PC-9 (cell line): ENCODE results near the gene COLGALT1. TPM values are rescaled to one million over a fixed set of nuclear protein-coding genes. Genes with fewer than 3 reads are reported as not detected.

Source experiments
- BruUV-seq: library from RNA; stranded (reverse); fragments of 400-500 nt; replicated peaks from 2 replicates; lab custom pipeline; 2021; lab: Mats Ljungman, UMichigan
- CTCF ChIA-PET: fragments of 300-600 bp; sonication (Branson Sonifier 250); formaldehyde crosslinking; loops from one replicate; lab custom pipeline; 2022; ENCODE audit warnings: antibody characterized with exemption; lab: Charles Lee
- POLR2A ChIA-PET: fragments of 300-600 bp; sonication (Branson Sonifier 250); formaldehyde crosslinking; loops from one replicate; lab custom pipeline; 2022; ENCODE audit warnings: antibody characterized with exemption; ENCODE audit not compliant: unreplicated experiment; lab: Charles Lee
- DNase-seq, 2 experiments: peaks; one replicate each; pipeline versions ENCODE4 v3.0.0 to v3.0.0-alpha.2; 2015 to 2022; ENCODE audit warnings: mixed read lengths in 1 of 2
- H2AFZ ChIP-seq: fragments of 200-600 bp; sonication (generic); 2 replicates; pipeline ENCODE4 v1.8.1; 2017; ENCODE audit warnings: antibody characterized with exemption
- H3F3A ChIP-seq: fragments of 200-600 bp; sonication (generic); 2 replicates; pipeline ENCODE4 v1.8.1; 2017; ENCODE audit warnings: antibody characterized with exemption, mild to moderate bottlenecking, low read depth; ENCODE audit not compliant: insufficient read depth
- H3K27ac ChIP-seq: fragments of 200-600 bp; sonication (generic); 2 replicates; pipeline ENCODE4 v1.6.1; 2016; ENCODE audit warnings: mixed run types
- H3K27me3 ChIP-seq: fragments of 200-600 bp; sonication (generic); 2 replicates; pipeline ENCODE4 v1.6.1; 2016; ENCODE audit warnings: low read depth, mixed run types; ENCODE audit not compliant: insufficient read depth
- H3K36me3 ChIP-seq: fragments of 200-600 bp; sonication (generic); 2 replicates; pipeline ENCODE4 v1.6.1; 2016; ENCODE audit warnings: low read depth, mixed run types
- H3K4me1 ChIP-seq: fragments of 200-600 bp; sonication (generic); replicated peaks from 2 replicates; pipeline ENCODE4 v1.6.1; 2016; ENCODE audit warnings: mixed run types; ENCODE audit not compliant: insufficient read depth
- H3K4me2 ChIP-seq: fragments of 200-600 bp; sonication (generic); 2 replicates; pipeline ENCODE4 v1.6.1; 2017; ENCODE audit warnings: mixed run types
- H3K4me3 ChIP-seq: fragments of 200-600 bp; sonication (generic); 2 replicates; pipeline ENCODE4 v1.6.1; 2016; ENCODE audit warnings: mixed run types
- H3K79me2 ChIP-seq: fragments of 200-600 bp; sonication (generic); 2 replicates; pipeline ENCODE4 v1.6.1; 2017; ENCODE audit warnings: low read depth, mixed run types
- H3K9me2 ChIP-seq: fragments of 200-600 bp; sonication (generic); 2 replicates; pipeline ENCODE4 v1.8.1; 2017; ENCODE audit warnings: mild to moderate bottlenecking; ENCODE audit not compliant: insufficient read depth
- H3K9me3 ChIP-seq: fragments of 200-600 bp; sonication (generic); 2 replicates; pipeline ENCODE4 v1.8.1; 2016; ENCODE audit warnings: low read depth; ENCODE audit not compliant: insufficient read depth
- H4K20me1 ChIP-seq: fragments of 200-600 bp; sonication (generic); 2 replicates; pipeline ENCODE4 v1.8.1; 2017; ENCODE audit not compliant: insufficient read depth
- EZH2 ChIP-seq: fragments of 200-600 bp; sonication (generic); IDR thresholded peaks from 2 replicates; pipeline ENCODE4 v1.8.0; 2017; ENCODE audit warnings: antibody characterized with exemption, low read depth
- intact Hi-C: fragments of 100-400 bp; cut with micrococcal nuclease; formaldehyde crosslinking; loops from one replicate; pipeline ENCODE4 v1.10.0; 2022; ENCODE audit not compliant: unreplicated experiment
- total RNA-seq: library from RNA; stranded (reverse); gene quantifications from 2 replicates; pipeline ENCODE4 v1.2.3, GENCODE V29; 2021
- TF ChIP-seq, protein P1 (sequence below): fragments of 200-600 bp; sonication (generic); conservative IDR thresholded peaks from 2 replicates; pipeline ENCODE4 v1.6.1; 2017; ENCODE audit warnings: mixed run types, antibody characterized with exemption, mild to moderate bottlenecking, moderate library complexity

COLGALT1 gene
- total RNA-seq, 1 experiment from 2014 or later = 88.8 TPM

DNA sequence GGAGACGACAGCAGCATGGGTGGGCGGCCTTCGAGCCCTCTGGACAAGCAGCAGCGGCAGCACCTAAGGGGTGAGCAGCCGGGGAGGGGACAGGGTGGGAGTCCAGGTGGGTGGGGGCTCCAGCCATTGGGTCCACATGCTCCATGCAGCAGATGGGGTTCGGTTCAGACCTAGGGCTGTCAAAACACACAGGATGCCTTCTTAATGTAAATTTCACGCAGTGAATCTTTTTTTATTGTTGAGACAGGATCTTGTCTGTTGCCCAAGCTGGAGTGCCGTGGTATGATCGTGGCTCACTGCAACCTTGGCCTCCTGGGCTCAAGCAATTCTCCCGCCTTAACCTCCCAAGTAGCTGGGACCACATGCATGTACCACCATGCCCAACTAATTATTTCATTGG lies 28.1 kb upstream of the COLGALT1 start:
- H3K4me1 ChIP-seq = no peaks in the 10 kb centered on the region
- H3K9me3 ChIP-seq = no peaks in the 10 kb centered on the region
- H3K4me2 ChIP-seq = no peak overlapping the region
- intact Hi-C loops = no loop called here
- no peak overlapping the region for H3K27ac ChIP-seq
- H3K27me3 ChIP-seq = no peaks in the 10 kb centered on the region
- H3K9me2 ChIP-seq = no peaks in the 10 kb centered on the region
- H4K20me1 ChIP-seq = no peaks in the 10 kb centered on the region; the same call in 1 of the 2 replicates
- POLR2A ChIA-PET = no interaction called here
- no peak for DNase-seq
- TF ChIP-seq, protein P1, sequence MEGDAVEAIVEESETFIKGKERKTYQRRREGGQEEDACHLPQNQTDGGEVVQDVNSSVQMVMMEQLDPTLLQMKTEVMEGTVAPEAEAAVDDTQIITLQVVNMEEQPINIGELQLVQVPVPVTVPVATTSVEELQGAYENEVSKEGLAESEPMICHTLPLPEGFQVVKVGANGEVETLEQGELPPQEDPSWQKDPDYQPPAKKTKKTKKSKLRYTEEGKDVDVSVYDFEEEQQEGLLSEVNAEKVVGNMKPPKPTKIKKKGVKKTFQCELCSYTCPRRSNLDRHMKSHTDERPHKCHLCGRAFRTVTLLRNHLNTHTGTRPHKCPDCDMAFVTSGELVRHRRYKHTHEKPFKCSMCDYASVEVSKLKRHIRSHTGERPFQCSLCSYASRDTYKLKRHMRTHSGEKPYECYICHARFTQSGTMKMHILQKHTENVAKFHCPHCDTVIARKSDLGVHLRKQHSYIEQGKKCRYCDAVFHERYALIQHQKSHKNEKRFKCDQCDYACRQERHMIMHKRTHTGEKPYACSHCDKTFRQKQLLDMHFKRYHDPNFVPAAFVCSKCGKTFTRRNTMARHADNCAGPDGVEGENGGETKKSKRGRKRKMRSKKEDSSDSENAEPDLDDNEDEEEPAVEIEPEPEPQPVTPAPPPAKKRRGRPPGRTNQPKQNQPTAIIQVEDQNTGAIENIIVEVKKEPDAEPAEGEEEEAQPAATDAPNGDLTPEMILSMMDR = no peak
- no peak for TF ChIP-seq EZH2
- H3K79me2 ChIP-seq = no peaks in the 10 kb centered on the region
- H3K4me3 ChIP-seq = no peak overlapping the region
- BruUV-seq = no TSS peak
- H3F3A ChIP-seq = peaks cover 24% of the 10 kb centered on the region
- CTCF ChIA-PET = no interaction called here
- H2AFZ ChIP-seq = no peak overlapping the region
- no peaks in the 10 kb centered on the region for H3K36me3 ChIP-seq

DNA sequence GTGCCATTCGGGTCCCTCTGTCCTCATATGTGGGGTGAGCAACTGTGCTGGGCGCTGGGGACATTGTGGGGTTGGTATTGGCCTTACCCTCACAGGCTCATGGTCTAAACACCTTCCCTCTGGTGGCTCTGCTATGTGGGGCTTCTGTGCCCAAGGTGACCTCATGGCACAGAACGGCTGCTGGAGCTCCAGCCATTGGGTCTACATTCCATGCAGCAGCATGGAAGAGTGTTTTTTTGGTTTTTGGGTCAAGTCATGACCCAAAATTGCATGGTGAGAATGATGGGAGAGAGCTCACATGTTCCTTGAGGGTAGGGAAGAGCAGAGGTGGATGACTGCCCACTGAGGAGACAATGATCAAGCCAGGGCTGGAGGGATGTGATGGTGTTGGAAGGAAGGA lies 26.8 kb upstream of the COLGALT1 start:
- no peak for TF ChIP-seq EZH2
- TF ChIP-seq, protein P1 = no peak
- DNase-seq = no peak
- POLR2A ChIA-PET = no interaction called here

DNA sequence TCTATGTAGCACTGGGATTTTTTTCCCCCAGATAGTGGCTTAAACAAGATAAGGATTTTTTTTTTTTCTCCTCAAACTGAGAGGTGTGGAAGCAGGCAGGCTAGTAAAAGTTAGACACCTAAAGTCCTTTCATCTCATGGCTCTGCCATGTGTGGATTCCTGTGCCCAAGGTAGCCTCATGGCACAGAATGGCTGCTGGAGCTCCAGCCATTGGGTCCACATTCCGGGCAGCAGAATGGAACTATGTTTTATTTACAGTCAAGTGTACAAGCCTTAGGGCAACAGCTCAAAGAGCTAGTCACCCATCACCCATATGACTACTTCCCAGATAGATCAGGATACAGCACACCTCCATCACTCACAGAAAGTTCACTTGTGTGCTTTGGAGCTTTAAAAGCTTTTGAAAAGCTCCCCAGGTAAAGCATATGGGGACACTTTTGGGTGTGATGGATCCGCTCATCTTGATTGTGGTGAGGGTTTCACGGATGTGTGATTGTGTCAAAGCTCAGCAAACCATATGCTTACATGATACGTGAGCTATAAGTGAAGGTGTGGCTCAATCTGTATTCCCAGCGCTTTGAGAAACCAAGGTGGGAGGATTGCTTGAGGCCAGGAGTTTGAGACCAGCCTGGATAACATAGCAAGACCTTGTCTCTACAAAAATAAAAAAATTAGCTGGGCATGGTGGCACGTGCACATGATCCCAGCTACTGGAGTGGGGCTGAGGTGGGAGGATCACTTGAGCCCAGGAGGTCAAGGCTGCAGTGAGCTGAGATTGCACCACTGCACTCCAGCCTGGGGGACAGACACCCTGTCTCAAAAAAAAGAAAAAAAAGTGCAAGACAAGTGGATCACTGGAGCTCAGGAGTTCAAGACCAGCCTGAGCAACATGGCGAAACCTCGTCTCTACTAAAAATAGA lies 25.9 kb upstream of the COLGALT1 start:
- Histone ChIP-seq H3K9me3 (no peaks in the 10 kb centered on the region), H3K27me3 (no peaks in the 10 kb centered on the region), H3K79me2 (no peaks in the 10 kb centered on the region), H4K20me1 (no peaks in the 10 kb centered on the region), H2AFZ (no peak overlapping the region), H3K27ac (no peak overlapping the region), H3K36me3 (no peaks in the 10 kb centered on the region), H3K4me2 (no peak overlapping the region), H3K4me3 (no peak overlapping the region), H3K4me1 (no peaks in the 10 kb centered on the region), H3F3A (peaks cover 16% of the 10 kb centered on the region), H3K9me2 (no peaks in the 10 kb centered on the region)
- TF ChIP-seq, protein P1 = no peak
- no peak for TF ChIP-seq EZH2
- ChIA-PET POLR2A (interaction anchor here (0.6 kb wide), 1 partner anchor 17 kb away, joined by 5 read pairs; no protein-coding TSS in a partner anchor), CTCF (interaction anchor here (1.1 to 1.3 kb wide), 2 partner anchors 44 to 237 kb away, joined by 3 read pairs; no protein-coding TSS in a partner anchor)
- intact Hi-C loops = no loop called here
- no TSS peak for BruUV-seq
- no peak for DNase-seq

More for the DNA sequence above, 26.8 kb upstream of the COLGALT1 start:
- intact Hi-C loops = no loop called here
- H3K4me1 ChIP-seq = no peaks in the 10 kb centered on the region
- no peaks in the 10 kb centered on the region for H4K20me1 ChIP-seq
- peaks cover 16% of the 10 kb centered on the region for H3F3A ChIP-seq
- no peak overlapping the region for H3K4me2 ChIP-seq
- H3K9me3 ChIP-seq = no peaks in the 10 kb centered on the region
- no peaks in the 10 kb centered on the region for H3K79me2 ChIP-seq
- H3K36me3 ChIP-seq = no peaks in the 10 kb centered on the region
- no peak overlapping the region for H2AFZ ChIP-seq
- BruUV-seq = no TSS peak
- H3K27me3 ChIP-seq = no peaks in the 10 kb centered on the region
- no peaks in the 10 kb centered on the region for H3K9me2 ChIP-seq
- CTCF ChIA-PET = no interaction called here
- no peak overlapping the region for H3K27ac ChIP-seq
- no peak overlapping the region for H3K4me3 ChIP-seq
